H1 (cell line): Measurements from ENCODE around the gene ZMIZ1. TPM values are rescaled to one million over a fixed set of nuclear protein-coding genes. Genes with fewer than 3 reads are reported as not detected.

Experiments
- BRCA1 ChIP-seq: IDR thresholded peaks from 2 replicates; pipeline ENCODE4 v1.6.1; 2012; ENCODE audit warnings: low read depth, low read length, improper control_type of control experiment
- CTCF ChIP-seq, 3 experiments: IDR thresholded peaks; 1 replicate in 2 of 3; 2 replicates in 1 of 3; pipeline versions ENCODE4 v1.5.1 to v1.6.1; 2011; ENCODE audit warnings: low read length in 3 of 3, mild to moderate bottlenecking in 3 of 3, inconsistent platforms in 2 of 3, low read depth in 1 of 3, moderate library complexity in 1 of 3; ENCODE audit not compliant: insufficient read depth in 1 of 3; ENCODE audit errors: control extremely low read depth in 1 of 3
- PHF8 ChIP-seq: fragments of 200-600 bp; sonication (generic); conservative IDR thresholded peaks from 2 replicates; pipeline ENCODE4 v1.7.1; 2012; ENCODE audit warnings: low read depth, mild to moderate bottlenecking, inconsistent platforms, low read length, moderate library complexity
- SAP30 ChIP-seq: fragments of 300-600 bp; sonication (generic); IDR thresholded peaks from 2 replicates; pipeline ENCODE4 v1.7.1; 2012; ENCODE audit warnings: low read length, moderate library complexity, mild to moderate bottlenecking, inconsistent platforms; ENCODE audit not compliant: insufficient read depth, insufficient replicate concordance
- TEAD4 ChIP-seq: IDR thresholded peaks from 2 replicates; pipeline ENCODE4 v1.6.1; 2012; ENCODE audit warnings: low read depth, low read length, inconsistent platforms, mixed read lengths
- polyA plus RNA-seq, 7 experiments: library from polyadenylated mRNA; depleted of rRNA in 3 of 7; stranded (reverse) in 5 of 7; unstranded in 2 of 7; fragments of >200 nt in 5 of 7; fragments of 200-250 nt in 2 of 7; gene quantifications; 1 replicate in 5 of 7; 2 replicates in 1 of 7; 4 replicates in 1 of 7; pipeline versions ENCODE4 v1.2.1 to v1.2.3, GENCODE V29; 2011 to 2013; ENCODE audit warnings: missing spikeins in 2 of 7, mixed read lengths in 2 of 7
- total RNA-seq: library from RNA; stranded (reverse); fragmentation: NEBNext Ultra II Directional; extraction: Animal tissue kit (Norgen Biotek cat#: 25700); gene quantifications from 2 replicates; pipeline ENCODE4 v1.2.1, GENCODE V29; 2021

The ZMIZ1 gene
- total and polyA plus RNA-seq, 2 of the 8 experiments (the other 6 are each of a cell fraction or from before 2014, with no cell fraction given), result 8.1 to 28.0 TPM

- TF ChIP-seq PHF8 (no peak), SAP30 (no peak), CTCF (IDR thresholded peaks at IDR 0.05; ENCODE audit: control extremely low read depth in 1 of 3, insufficient read depth in 1 of 3, low read depth in 1 of 3, low read length in 3 of 3) (no peak), BRCA1 (no peak), TEAD4 (no peak)
- TF ChIP-seq, all 59 proteins: peak for 0
Measured at GRCh38 chr10:79258894-79259293, 190.1 kb downstream of the ZMIZ1 start (continued).
